Skeletal muscle satellite cell (primary cell): ENCODE measurements around the gene HOXB5.

Experiments
- H3K27me3 ChIP-seq: 2 replicates; pipeline ENCODE4 v1.7.0; 2013; ENCODE audit warnings: low read length; ENCODE audit not compliant: control insufficient read depth, insufficient read depth
- H3K36me3 ChIP-seq: 2 replicates; pipeline ENCODE4 v1.7.0; 2013; ENCODE audit warnings: mild to moderate bottlenecking, control low read depth, low read length; ENCODE audit not compliant: insufficient read depth
- H3K4me1 ChIP-seq: 2 replicates; pipeline ENCODE4 v1.7.0; 2013; ENCODE audit warnings: low read length; ENCODE audit not compliant: control insufficient read depth, insufficient read depth
- H3K4me2 ChIP-seq: 2 replicates; pipeline ENCODE4 v1.7.0; 2013; ENCODE audit warnings: mild to moderate bottlenecking, low read length
- H3K4me3 ChIP-seq: 2 replicates; pipeline ENCODE4 v1.7.0; 2013; ENCODE audit warnings: low read length
- H3K9ac ChIP-seq: 2 replicates; pipeline ENCODE4 v1.7.0; 2013; ENCODE audit warnings: mild to moderate bottlenecking, low read depth, low read length, moderate library complexity
- H3K9me3 ChIP-seq: replicated peaks from 2 replicates; pipeline ENCODE4 v1.7.0; 2013; ENCODE audit warnings: mild to moderate bottlenecking, control low read depth, low read length

Gene HOXB5

DNA sequence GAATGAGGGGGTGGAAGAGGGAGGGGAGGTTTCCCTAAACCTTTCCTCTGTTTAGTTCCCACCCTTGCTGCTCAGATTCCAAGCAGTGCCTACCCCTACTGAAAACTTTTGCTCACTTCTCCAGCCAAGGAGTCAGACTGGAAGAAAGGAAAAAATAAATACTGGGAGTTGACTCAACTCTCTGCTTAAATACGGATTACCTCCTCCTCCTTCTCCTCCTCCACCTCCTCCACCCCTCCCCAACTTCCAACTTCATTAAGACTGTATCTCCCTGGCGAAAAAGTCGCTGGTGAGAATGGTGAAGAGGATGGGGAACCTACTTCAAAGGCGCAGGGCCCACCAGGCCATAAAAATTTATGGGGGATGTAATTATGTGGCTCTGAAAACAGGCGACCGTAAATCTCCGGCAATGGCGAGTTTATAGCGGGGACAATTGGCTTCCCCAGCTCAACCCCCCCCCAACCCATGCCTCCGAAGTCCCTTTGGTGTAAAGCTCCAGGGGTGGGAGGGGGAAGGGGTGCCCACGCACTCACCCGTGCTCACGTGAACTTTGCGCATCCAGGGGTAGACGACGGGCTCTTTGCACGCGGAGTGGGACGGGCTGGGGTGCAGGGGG is 16.1 kb downstream of the HOXB5 start:
- peak overlapping the region; percentile 87 for H3K4me3 ChIP-seq
- H3K9ac ChIP-seq, result peak overlapping the region; percentile 72
- peak overlapping the region; percentile 100 for H3K4me2 ChIP-seq

GRCh38 chr17:48576479-48577309 is 16.9 kb downstream of the HOXB5 start:
- Histone ChIP-seq H3K9ac (peak overlapping the region; percentile 72), H3K4me3 (peak overlapping the region; percentile 87), H3K4me1 (peaks cover 30% of the 10 kb centered on the region), H3K36me3 (peaks cover 8% of the 10 kb centered on the region), H3K27me3 (no peaks in the 10 kb centered on the region), H3K4me2 (peak overlapping the region; percentile 100), H3K9me3 (no peaks in the 10 kb centered on the region)

More for the DNA sequence above, 16.1 kb downstream of the HOXB5 start:
- H3K27me3 ChIP-seq, result no peaks in the 10 kb centered on the region
- H3K36me3 ChIP-seq, result peaks cover 8% of the 10 kb centered on the region
- peaks cover 25% of the 10 kb centered on the region for H3K4me1 ChIP-seq
- H3K9me3 ChIP-seq, result no peaks in the 10 kb centered on the region

DNA sequence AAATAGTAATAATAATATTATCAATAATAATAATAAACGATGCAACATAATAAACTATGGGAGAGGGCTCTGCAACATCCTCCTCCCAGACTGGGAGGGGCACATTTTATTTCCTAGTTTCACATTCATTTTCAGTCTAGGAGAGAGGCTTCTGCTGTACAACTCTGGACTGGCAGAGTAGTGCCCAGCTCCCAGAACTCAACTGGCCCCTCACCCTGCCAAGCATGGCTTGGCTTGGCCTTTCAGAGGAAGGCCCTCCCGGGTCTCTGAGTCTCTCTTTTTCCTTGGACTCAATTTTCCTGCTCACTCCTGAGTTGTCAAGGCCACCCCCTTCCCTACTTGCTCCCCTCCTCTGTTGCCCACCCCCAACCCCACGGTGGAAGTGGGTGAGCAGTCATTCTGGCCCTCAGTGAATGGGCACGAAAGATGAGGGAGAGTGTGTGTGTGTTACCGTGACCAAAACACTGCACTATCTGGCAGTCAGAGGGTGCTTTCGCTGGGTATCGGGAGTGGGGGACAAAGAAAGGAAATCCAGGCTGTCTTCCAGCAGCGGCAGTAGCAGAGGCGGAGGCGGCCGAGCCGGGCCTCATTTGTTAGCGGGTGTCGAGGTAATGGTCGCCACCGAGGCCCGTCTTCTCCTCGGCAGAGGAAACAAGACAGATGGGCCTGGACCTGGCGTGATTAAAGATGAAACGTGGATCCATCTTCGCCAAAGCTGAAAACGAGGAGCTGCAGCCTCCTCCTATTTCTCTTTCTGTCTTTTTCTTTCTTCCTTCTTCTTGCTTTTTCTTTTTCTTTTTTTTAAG is 17.7 kb downstream of the HOXB5 start:
- Histone ChIP-seq H3K4me3 (no peak overlapping the region), H3K9me3 (no peaks in the 10 kb centered on the region), H3K9ac (no peak overlapping the region), H3K4me1 (peaks cover 34% of the 10 kb centered on the region), H3K4me2 (no peak overlapping the region), H3K36me3 (peaks cover 8% of the 10 kb centered on the region), H3K27me3 (no peaks in the 10 kb centered on the region)

- Histone ChIP-seq H3K9ac (no peak overlapping the region), H3K9me3 (no peaks in the 10 kb centered on the region), H3K27me3 (no peaks in the 10 kb centered on the region), H3K4me1 (peaks cover 40% of the 10 kb centered on the region), H3K4me2 (no peak overlapping the region), H3K36me3 (peaks cover 8% of the 10 kb centered on the region), H3K4me3 (no peak overlapping the region)
These were observed 18.5 kb downstream of the HOXB5 start for GRCh38 chr17:48575066-48575582.

DNA sequence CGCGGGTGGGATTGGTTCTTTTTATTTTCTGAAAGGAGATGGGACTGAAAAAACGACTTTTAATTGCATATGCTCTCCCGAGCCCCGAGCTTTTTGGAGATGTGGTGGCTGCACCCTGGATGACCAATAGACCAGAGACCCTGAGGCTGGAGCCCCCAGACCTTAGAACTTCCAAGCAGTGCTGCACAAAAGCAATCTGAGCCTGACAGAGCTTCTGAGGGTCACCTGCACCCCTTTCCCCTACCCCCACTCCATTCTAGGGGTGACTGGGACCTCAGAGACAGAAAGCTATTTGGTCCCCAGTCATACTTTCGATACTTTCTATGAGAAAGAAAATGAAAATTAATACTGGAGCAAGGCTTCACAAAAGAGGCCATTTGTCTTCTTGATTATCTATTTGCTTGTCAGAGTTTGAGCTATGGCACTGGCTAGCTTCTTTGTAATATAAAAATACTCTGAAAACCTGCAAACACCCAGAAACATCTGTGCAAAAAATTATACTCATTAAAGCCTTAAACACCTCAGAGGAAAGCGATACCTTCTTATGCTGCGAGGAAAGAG is 19.0 kb downstream of the HOXB5 start:
- Histone ChIP-seq H3K9ac (no peak overlapping the region), H3K4me2 (no peak overlapping the region), H3K4me1 (peaks cover 44% of the 10 kb centered on the region), H3K27me3 (no peaks in the 10 kb centered on the region), H3K9me3 (no peaks in the 10 kb centered on the region), H3K4me3 (no peak overlapping the region), H3K36me3 (peaks cover 8% of the 10 kb centered on the region)

- Histone ChIP-seq H3K4me1 (peaks cover 34% of the 10 kb centered on the region), H3K36me3 (peaks cover 8% of the 10 kb centered on the region), H3K9ac (peak overlapping the region; percentile 85), H3K4me2 (peak overlapping the region; percentile 77), H3K9me3 (no peaks in the 10 kb centered on the region), H3K4me3 (no peak overlapping the region), H3K27me3 (no peaks in the 10 kb centered on the region)
These were observed 21.7 kb downstream of the HOXB5 start for GRCh38 chr17:48571826-48572417.

DNA sequence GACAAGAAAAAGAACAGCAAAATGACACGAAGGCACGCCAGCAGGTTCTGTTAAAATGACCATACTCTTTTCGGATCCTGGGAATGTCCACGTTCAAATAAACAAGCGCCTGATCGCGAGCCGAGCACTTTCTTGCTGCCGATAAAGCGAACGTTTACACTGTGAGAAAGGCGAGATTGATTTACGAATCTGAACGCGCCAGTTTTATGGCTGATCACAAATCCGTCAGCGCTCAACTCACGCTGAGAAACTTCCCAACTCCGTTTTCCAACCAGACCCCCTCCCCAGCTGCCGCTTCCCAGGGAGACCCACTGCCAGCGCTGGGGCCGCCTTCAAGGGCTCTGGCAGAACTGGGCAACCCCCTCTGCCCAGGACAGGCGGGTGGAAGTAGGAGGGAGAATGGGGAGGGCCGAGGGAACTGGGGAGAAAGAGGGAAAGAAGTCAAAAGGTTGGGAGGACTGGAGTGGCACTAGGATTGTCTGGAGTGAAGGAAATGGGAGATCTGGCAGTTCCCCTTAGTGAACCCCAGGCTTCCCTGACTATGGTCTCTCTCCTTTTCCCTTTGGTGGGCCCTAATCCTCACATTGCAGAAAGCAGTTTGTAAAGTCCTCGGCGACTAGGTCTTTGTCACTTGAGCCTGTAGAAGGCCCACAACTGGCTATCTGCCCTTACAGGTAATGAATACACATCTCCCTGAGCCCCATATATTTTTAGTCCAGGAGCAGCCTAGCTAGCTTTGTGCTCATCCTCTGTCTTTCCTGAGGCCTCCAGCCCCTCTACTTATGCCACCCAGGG is 22.4 kb downstream of the HOXB5 start:
- Histone ChIP-seq H3K4me3 (peak overlapping the region; percentile 60), H3K4me2 (peak overlapping the region; percentile 77), H3K9me3 (no peaks in the 10 kb centered on the region), H3K36me3 (peaks cover 8% of the 10 kb centered on the region), H3K9ac (peak overlapping the region; percentile 85), H3K27me3 (no peaks in the 10 kb centered on the region), H3K4me1 (peaks cover 32% of the 10 kb centered on the region)

- Histone ChIP-seq H3K27me3 (no peaks in the 10 kb centered on the region), H3K36me3 (peaks cover 4% of the 10 kb centered on the region), H3K4me2 (peak overlapping the region; percentile 77), H3K4me1 (peaks cover 34% of the 10 kb centered on the region), H3K4me3 (peak overlapping the region; percentile 60), H3K9me3 (no peaks in the 10 kb centered on the region), H3K9ac (peak overlapping the region; percentile 85)
These were observed 23.1 kb downstream of the HOXB5 start for GRCh38 chr17:48570325-48571023.

GRCh38 chr17:48569674-48570324 is 23.8 kb downstream of the HOXB5 start:
- Histone ChIP-seq H3K4me2 (peak overlapping the region; percentile 77), H3K4me1 (peaks cover 41% of the 10 kb centered on the region), H3K9me3 (no peaks in the 10 kb centered on the region), H3K4me3 (peak overlapping the region; percentile 60), H3K36me3 (peaks cover 2% of the 10 kb centered on the region), H3K9ac (peak overlapping the region; percentile 85), H3K27me3 (no peaks in the 10 kb centered on the region)
